Memory B cell (primary cell): ENCODE data around the gene ALDH3A1.

Experiments used
- ATAC-seq: fragments of 150-1000 bp; cut with Tn5 transposase; 2 replicates; pipeline ENCODE4 v1.10.0; 2021; ENCODE audit warnings: low read depth, mild to moderate bottlenecking, moderate library complexity
- DNase-seq, 2 donors: peaks; one replicate each; pipeline ENCODE4 v3.0.0; 2022; ENCODE audit warnings: low spot score in 2 of 2
- H3K27ac Mint-ChIP-seq: one replicate; pipeline ENCODE4 v1.8.0; 2022; ENCODE audit warnings: mild to moderate bottlenecking, moderate library complexity, mixed read lengths
- H3K27me3 Mint-ChIP-seq: one replicate; pipeline ENCODE4 v1.8.0; 2022; ENCODE audit warnings: mixed read lengths
- H3K36me3 Mint-ChIP-seq: one replicate; pipeline ENCODE4 v1.8.0; 2022; ENCODE audit warnings: mild to moderate bottlenecking, mixed read lengths
- H3K4me1 Mint-ChIP-seq: one replicate; pipeline ENCODE4 v1.8.0; 2022; ENCODE audit warnings: mixed read lengths
- H3K4me3 Mint-ChIP-seq: one replicate; pipeline ENCODE4 v1.8.0; 2022; ENCODE audit warnings: mild to moderate bottlenecking, moderate library complexity, mixed read lengths
- H3K9me3 Mint-ChIP-seq: one replicate; pipeline ENCODE4 v1.8.0; 2022; ENCODE audit warnings: mixed read lengths

Gene ALDH3A1

GRCh38 chr17:19747829-19748806, at the start of gene ALDH3A1:
Gene ALDH3A1 (minus strand): TSS chr17:19748298. CDS start chr17:19745129, 3,169 bp downstream.
- H3K27ac Mint-ChIP-seq, result peak within 1 kb of the TSS; percentile 48
- ATAC-seq (no peak), DNase-seq (no peak)
- no peaks in the 10 kb centered on the region for H3K36me3 Mint-ChIP-seq
- no peaks in the 10 kb centered on the region for H3K9me3 Mint-ChIP-seq
- H3K4me3 Mint-ChIP-seq, result no peak within 1 kb of the TSS
- peaks cover 11% of the 10 kb centered on the region for H3K4me1 Mint-ChIP-seq
- H3K27me3 Mint-ChIP-seq, result peaks cover 2% of the 10 kb centered on the region

GRCh38 chr17:19796457-19796856, 48.4 kb upstream of the ALDH3A1 start:
- no peak overlapping the region for H3K4me3 Mint-ChIP-seq
- H3K4me1 Mint-ChIP-seq, result peaks cover 3% of the 10 kb centered on the region
- peaks cover 16% of the 10 kb centered on the region for H3K9me3 Mint-ChIP-seq
- H3K27ac Mint-ChIP-seq, result no peak overlapping the region
- ATAC-seq (no peak), DNase-seq (no peak)
- peaks cover 43% of the 10 kb centered on the region for H3K36me3 Mint-ChIP-seq
- no peaks in the 10 kb centered on the region for H3K27me3 Mint-ChIP-seq

- H3K27ac Mint-ChIP-seq, result no peak overlapping the region
- peaks cover 45% of the 10 kb centered on the region for H3K36me3 Mint-ChIP-seq
- H3K9me3 Mint-ChIP-seq, result peaks cover 14% of the 10 kb centered on the region
Measured at GRCh38 chr17:19791918-19792550, 43.9 kb upstream of the ALDH3A1 start.

GRCh38 chr17:19787733-19788357, 39.7 kb upstream of the ALDH3A1 start:
- ATAC-seq (no peak), DNase-seq (no peak)
- Mint-ChIP-seq H3K9me3 (no peaks in the 10 kb centered on the region), H3K4me1 (no peaks in the 10 kb centered on the region), H3K36me3 (peaks cover 13% of the 10 kb centered on the region), H3K4me3 (no peak overlapping the region), H3K27ac (no peak overlapping the region), H3K27me3 (no peaks in the 10 kb centered on the region)

More at GRCh38 chr17:19791918-19792550, 43.9 kb upstream of the ALDH3A1 start:
- DNase-seq, result no peak
- ATAC-seq, result no peak
- Mint-ChIP-seq H3K4me1 (no peaks in the 10 kb centered on the region), H3K4me3 (no peak overlapping the region), H3K27me3 (no peaks in the 10 kb centered on the region)

GRCh38 chr17:19785854-19786253, 37.8 kb upstream of the ALDH3A1 start:
- DNase-seq (no peak), ATAC-seq (no peak)
- H3K4me1 Mint-ChIP-seq, result no peaks in the 10 kb centered on the region
- peaks cover 15% of the 10 kb centered on the region for H3K36me3 Mint-ChIP-seq
- H3K9me3 Mint-ChIP-seq, result no peaks in the 10 kb centered on the region
- H3K4me3 Mint-ChIP-seq, result no peak overlapping the region
- H3K27me3 Mint-ChIP-seq, result no peaks in the 10 kb centered on the region
- H3K27ac Mint-ChIP-seq, result no peak overlapping the region

- Mint-ChIP-seq H3K4me3 (no peak overlapping the region), H3K4me1 (no peaks in the 10 kb centered on the region), H3K27ac (peak overlapping the region; percentile 20), H3K27me3 (peaks cover 1% of the 10 kb centered on the region), H3K9me3 (no peaks in the 10 kb centered on the region), H3K36me3 (peaks cover 8% of the 10 kb centered on the region)
- no peak for ATAC-seq
- DNase-seq, result no peak
Measured at GRCh38 chr17:19781488-19782458, 33.7 kb upstream of the ALDH3A1 start.

GRCh38 chr17:19780846-19781245, 32.7 kb upstream of the ALDH3A1 start:
- no peak overlapping the region for H3K27ac Mint-ChIP-seq
- DNase-seq, result no peak
- ATAC-seq, result no peak
- no peaks in the 10 kb centered on the region for H3K4me1 Mint-ChIP-seq
- no peak overlapping the region for H3K4me3 Mint-ChIP-seq
- H3K27me3 Mint-ChIP-seq, result peaks cover 1% of the 10 kb centered on the region
- H3K36me3 Mint-ChIP-seq, result peaks cover 9% of the 10 kb centered on the region
- H3K9me3 Mint-ChIP-seq, result no peaks in the 10 kb centered on the region

- H3K9me3 Mint-ChIP-seq, result no peaks in the 10 kb centered on the region
- DNase-seq, result no peak
- no peak overlapping the region for H3K27ac Mint-ChIP-seq
- no peak overlapping the region for H3K4me3 Mint-ChIP-seq
- H3K27me3 Mint-ChIP-seq, result peaks cover 1% of the 10 kb centered on the region
- H3K4me1 Mint-ChIP-seq, result no peaks in the 10 kb centered on the region
- peaks cover 2% of the 10 kb centered on the region for H3K36me3 Mint-ChIP-seq
- no peak for ATAC-seq
Measured at GRCh38 chr17:19773534-19773933, 25.4 kb upstream of the ALDH3A1 start.

- Mint-ChIP-seq H3K27ac (no peak overlapping the region), H3K4me1 (no peaks in the 10 kb centered on the region), H3K27me3 (no peaks in the 10 kb centered on the region), H3K4me3 (no peak overlapping the region), H3K36me3 (peaks cover 2% of the 10 kb centered on the region), H3K9me3 (no peaks in the 10 kb centered on the region)
- ATAC-seq (no peak), DNase-seq (no peak)
Measured at GRCh38 chr17:19771971-19772630, 24.0 kb upstream of the ALDH3A1 start.

- no peak overlapping the region for H3K27ac Mint-ChIP-seq
- H3K4me1 Mint-ChIP-seq, result no peaks in the 10 kb centered on the region
- DNase-seq (no peak), ATAC-seq (no peak)
- no peak overlapping the region for H3K4me3 Mint-ChIP-seq
- no peaks in the 10 kb centered on the region for H3K36me3 Mint-ChIP-seq
- no peaks in the 10 kb centered on the region for H3K9me3 Mint-ChIP-seq
- H3K27me3 Mint-ChIP-seq, result no peaks in the 10 kb centered on the region
Measured at GRCh38 chr17:19770985-19771735, 23.1 kb upstream of the ALDH3A1 start.

- Mint-ChIP-seq H3K27ac (no peak overlapping the region), H3K36me3 (no peaks in the 10 kb centered on the region), H3K9me3 (no peaks in the 10 kb centered on the region), H3K4me1 (no peaks in the 10 kb centered on the region), H3K4me3 (no peak overlapping the region), H3K27me3 (no peaks in the 10 kb centered on the region)
- no peak for ATAC-seq
- no peak for DNase-seq
Measured at GRCh38 chr17:19769946-19770652, 22.0 kb upstream of the ALDH3A1 start.
